PC-9 (cell line): ENCODE measurements around the gene TGM6. TPM values are rescaled to one million over a fixed set of nuclear protein-coding genes. Genes with fewer than 3 reads are reported as not detected.

Source experiments
- BruUV-seq: library from RNA; stranded (reverse); fragments of 400-500 nt; replicated peaks from 2 replicates; lab custom pipeline; 2021; lab: Mats Ljungman, UMichigan
- CTCF ChIA-PET: fragments of 300-600 bp; sonication (Branson Sonifier 250); formaldehyde crosslinking; loops from one replicate; lab custom pipeline; 2022; ENCODE audit warnings: antibody characterized with exemption; lab: Charles Lee
- POLR2A ChIA-PET: fragments of 300-600 bp; sonication (Branson Sonifier 250); formaldehyde crosslinking; loops from one replicate; lab custom pipeline; 2022; ENCODE audit warnings: antibody characterized with exemption; ENCODE audit not compliant: unreplicated experiment; lab: Charles Lee
- DNase-seq, 2 experiments: peaks; one replicate each; pipeline versions ENCODE4 v3.0.0 to v3.0.0-alpha.2; 2015 to 2022; ENCODE audit warnings: mixed read lengths in 1 of 2
- H2AFZ ChIP-seq: fragments of 200-600 bp; sonication (generic); 2 replicates; pipeline ENCODE4 v1.8.1; 2017; ENCODE audit warnings: antibody characterized with exemption
- H3F3A ChIP-seq: fragments of 200-600 bp; sonication (generic); 2 replicates; pipeline ENCODE4 v1.8.1; 2017; ENCODE audit warnings: antibody characterized with exemption, mild to moderate bottlenecking, low read depth; ENCODE audit not compliant: insufficient read depth
- H3K27ac ChIP-seq: fragments of 200-600 bp; sonication (generic); 2 replicates; pipeline ENCODE4 v1.6.1; 2016; ENCODE audit warnings: mixed run types
- H3K27me3 ChIP-seq: fragments of 200-600 bp; sonication (generic); 2 replicates; pipeline ENCODE4 v1.6.1; 2016; ENCODE audit warnings: low read depth, mixed run types; ENCODE audit not compliant: insufficient read depth
- H3K36me3 ChIP-seq: fragments of 200-600 bp; sonication (generic); 2 replicates; pipeline ENCODE4 v1.6.1; 2016; ENCODE audit warnings: low read depth, mixed run types
- H3K4me1 ChIP-seq: fragments of 200-600 bp; sonication (generic); replicated peaks from 2 replicates; pipeline ENCODE4 v1.6.1; 2016; ENCODE audit warnings: mixed run types; ENCODE audit not compliant: insufficient read depth
- H3K4me2 ChIP-seq: fragments of 200-600 bp; sonication (generic); 2 replicates; pipeline ENCODE4 v1.6.1; 2017; ENCODE audit warnings: mixed run types
- H3K4me3 ChIP-seq: fragments of 200-600 bp; sonication (generic); 2 replicates; pipeline ENCODE4 v1.6.1; 2016; ENCODE audit warnings: mixed run types
- H3K79me2 ChIP-seq: fragments of 200-600 bp; sonication (generic); 2 replicates; pipeline ENCODE4 v1.6.1; 2017; ENCODE audit warnings: low read depth, mixed run types
- H3K9me2 ChIP-seq: fragments of 200-600 bp; sonication (generic); 2 replicates; pipeline ENCODE4 v1.8.1; 2017; ENCODE audit warnings: mild to moderate bottlenecking; ENCODE audit not compliant: insufficient read depth
- H3K9me3 ChIP-seq: fragments of 200-600 bp; sonication (generic); 2 replicates; pipeline ENCODE4 v1.8.1; 2016; ENCODE audit warnings: low read depth; ENCODE audit not compliant: insufficient read depth
- H4K20me1 ChIP-seq: fragments of 200-600 bp; sonication (generic); 2 replicates; pipeline ENCODE4 v1.8.1; 2017; ENCODE audit not compliant: insufficient read depth
- CTCF ChIP-seq: fragments of 200-600 bp; sonication (generic); conservative IDR thresholded peaks from 2 replicates; pipeline ENCODE4 v1.6.1; 2017; ENCODE audit warnings: mixed run types, antibody characterized with exemption, mild to moderate bottlenecking, moderate library complexity
- EZH2 ChIP-seq: fragments of 200-600 bp; sonication (generic); IDR thresholded peaks from 2 replicates; pipeline ENCODE4 v1.8.0; 2017; ENCODE audit warnings: antibody characterized with exemption, low read depth
- intact Hi-C: fragments of 100-400 bp; cut with micrococcal nuclease; formaldehyde crosslinking; loops from one replicate; pipeline ENCODE4 v1.10.0; 2022; ENCODE audit not compliant: unreplicated experiment
- total RNA-seq: library from RNA; stranded (reverse); gene quantifications from 2 replicates; pipeline ENCODE4 v1.2.3, GENCODE V29; 2021

The TGM6 gene
- total RNA-seq, 1 experiment from 2014 or later: not detected

GRCh38 chr20:2446845-2447244 is 66.1 kb downstream of the TGM6 start:
- intact Hi-C loops: no loop called here
- H3K4me3 ChIP-seq: no peak overlapping the region
- no peak overlapping the region for H3K4me2 ChIP-seq
- H3K27me3 ChIP-seq: peaks cover 23% of the 10 kb centered on the region; the same call in 1 of the 2 replicates
- no TSS peak for BruUV-seq
- ChIA-PET CTCF (no interaction called here), POLR2A (interaction anchor here (0.7 kb wide), 1 partner anchor 414 kb away, joined by 3 read pairs; no protein-coding TSS in a partner anchor)
- no peaks in the 10 kb centered on the region for H3K79me2 ChIP-seq
- H3K9me2 ChIP-seq: no peaks in the 10 kb centered on the region
- no peaks in the 10 kb centered on the region for H3K4me1 ChIP-seq
- peaks cover 10% of the 10 kb centered on the region; the same call in 1 of the 2 replicates for H3F3A ChIP-seq
- no peak overlapping the region for H2AFZ ChIP-seq
- H3K9me3 ChIP-seq: peaks cover 3% of the 10 kb centered on the region; the same call in 1 of the 2 replicates
- no peak for DNase-seq
- TF ChIP-seq EZH2: no peak
- TF ChIP-seq CTCF: no peak
- no peak overlapping the region for H3K27ac ChIP-seq
- no peaks in the 10 kb centered on the region for H3K36me3 ChIP-seq
- H4K20me1 ChIP-seq: no peaks in the 10 kb centered on the region

- ChIA-PET CTCF (no interaction called here), POLR2A (no interaction called here)
- H3K9me3 ChIP-seq: peaks cover 3% of the 10 kb centered on the region; the same call in 1 of the 2 replicates
- no peak for TF ChIP-seq CTCF
- no peak for TF ChIP-seq EZH2
- no peaks in the 10 kb centered on the region for H4K20me1 ChIP-seq
- H3K79me2 ChIP-seq: no peaks in the 10 kb centered on the region
- no TSS peak for BruUV-seq
- H3K4me2 ChIP-seq: no peak overlapping the region
- H3K27ac ChIP-seq: no peak overlapping the region
- no peak overlapping the region for H3K4me3 ChIP-seq
- no peaks in the 10 kb centered on the region for H3K9me2 ChIP-seq
- no peaks in the 10 kb centered on the region for H3K36me3 ChIP-seq
- H3K27me3 ChIP-seq: peaks cover 11% of the 10 kb centered on the region; the same call in 1 of the 2 replicates
- no peak for DNase-seq
- H3K4me1 ChIP-seq: no peaks in the 10 kb centered on the region
- H3F3A ChIP-seq: peaks cover 10% of the 10 kb centered on the region; the same call in 1 of the 2 replicates
- intact Hi-C loops: no loop called here
- no peak overlapping the region for H2AFZ ChIP-seq
These were observed 68.7 kb downstream of the TGM6 start for GRCh38 chr20:2449386-2449785.

GRCh38 chr20:2451422-2451821 is 70.7 kb downstream of the TGM6 start:
- H4K20me1 ChIP-seq: no peaks in the 10 kb centered on the region
- POLR2A ChIA-PET: no interaction called here
- DNase-seq: no peak

More at GRCh38 chr20:2451422-2451821, 70.7 kb downstream of the TGM6 start:
- Histone ChIP-seq H3K4me2 (no peak overlapping the region), H3K4me3 (no peak overlapping the region), H2AFZ (no peak overlapping the region), H3K27ac (no peak overlapping the region), H3K9me3 (peaks cover 3% of the 10 kb centered on the region; the same call in 1 of the 2 replicates), H3K4me1 (no peaks in the 10 kb centered on the region), H3K36me3 (no peaks in the 10 kb centered on the region), H3K27me3 (peaks cover 8% of the 10 kb centered on the region; the same call in 1 of the 2 replicates), H3K79me2 (no peaks in the 10 kb centered on the region), H3F3A (peaks cover 13% of the 10 kb centered on the region; the same call in 1 of the 2 replicates), H3K9me2 (no peaks in the 10 kb centered on the region)
- no TSS peak for BruUV-seq
- intact Hi-C loops: loop anchor here (5.0 kb wide), 1 partner anchor 484 kb away; no protein-coding TSS in a partner anchor
- no peak for TF ChIP-seq CTCF
- TF ChIP-seq EZH2: no peak
- CTCF ChIA-PET: interaction anchor here (0.6 kb wide), 1 partner anchor 53 kb away, joined by 7 read pairs; no protein-coding TSS in a partner anchor
